ENCODE measurements around the gene CABP1. TPM values are rescaled to one million over a fixed set of nuclear protein-coding genes. Genes with fewer than 3 reads are reported as not detected.

Gene CABP1
- total and polyA plus RNA-seq, 2 of the 13 experiments (the other 11 are each of a cell fraction or from before 2014, with no cell fraction given) = not detected

DNA sequence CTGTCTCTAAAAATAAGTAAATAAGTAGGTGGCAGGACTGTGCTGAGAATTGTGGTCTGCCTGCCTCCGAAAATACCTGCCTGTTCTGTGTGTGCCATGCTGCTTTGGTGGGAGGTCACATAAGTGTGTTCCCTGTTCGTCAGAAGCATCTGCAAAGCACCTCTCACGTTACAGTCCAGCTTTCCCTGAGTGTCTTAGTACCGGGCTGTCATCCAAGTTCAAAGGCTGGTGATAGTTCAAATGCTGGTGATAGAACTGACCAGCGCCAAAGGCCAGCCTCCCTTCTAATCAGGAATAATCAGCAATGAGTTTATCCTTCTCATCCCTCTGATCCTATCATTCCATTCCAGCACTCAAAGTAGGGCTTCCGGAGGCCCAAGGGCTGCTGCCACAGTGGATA is 5.6 kb downstream of the CABP1 start (continued):
- TF ChIP-seq FLYWCH1 (CRISPR knock-in tag; IDR thresholded peaks at IDR 0.05) = no peak
- TF ChIP-seq KAT8 (CRISPR knock-in tag; IDR thresholded peaks at IDR 0.05) = no peak
- TF ChIP-seq, protein P1, sequence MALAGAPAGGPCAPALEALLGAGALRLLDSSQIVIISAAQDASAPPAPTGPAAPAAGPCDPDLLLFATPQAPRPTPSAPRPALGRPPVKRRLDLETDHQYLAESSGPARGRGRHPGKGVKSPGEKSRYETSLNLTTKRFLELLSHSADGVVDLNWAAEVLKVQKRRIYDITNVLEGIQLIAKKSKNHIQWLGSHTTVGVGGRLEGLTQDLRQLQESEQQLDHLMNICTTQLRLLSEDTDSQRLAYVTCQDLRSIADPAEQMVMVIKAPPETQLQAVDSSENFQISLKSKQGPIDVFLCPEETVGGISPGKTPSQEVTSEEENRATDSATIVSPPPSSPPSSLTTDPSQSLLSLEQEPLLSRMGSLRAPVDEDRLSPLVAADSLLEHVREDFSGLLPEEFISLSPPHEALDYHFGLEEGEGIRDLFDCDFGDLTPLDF (CRISPR knock-in tag; IDR thresholded peaks at IDR 0.05) = no peak
- TF ChIP-seq ZNF431 (CRISPR knock-in tag; IDR thresholded peaks at IDR 0.05; ENCODE audit: borderline replicate concordance, low read depth) = no peak
- no peak for TF ChIP-seq BHLHE40 (IDR thresholded peaks at IDR 0.05; ENCODE audit: low read length)
- TF ChIP-seq ZNF652 (CRISPR knock-in tag; IDR thresholded peaks at IDR 0.05; ENCODE audit: borderline replicate concordance, low read depth) = no peak
- no peak for TF ChIP-seq ZNF143 (CRISPR knock-in tag; IDR thresholded peaks at IDR 0.05)
- no peak for TF ChIP-seq ZC3H4 (CRISPR knock-in tag; IDR thresholded peaks at IDR 0.05; ENCODE audit: borderline replicate concordance)

DNA sequence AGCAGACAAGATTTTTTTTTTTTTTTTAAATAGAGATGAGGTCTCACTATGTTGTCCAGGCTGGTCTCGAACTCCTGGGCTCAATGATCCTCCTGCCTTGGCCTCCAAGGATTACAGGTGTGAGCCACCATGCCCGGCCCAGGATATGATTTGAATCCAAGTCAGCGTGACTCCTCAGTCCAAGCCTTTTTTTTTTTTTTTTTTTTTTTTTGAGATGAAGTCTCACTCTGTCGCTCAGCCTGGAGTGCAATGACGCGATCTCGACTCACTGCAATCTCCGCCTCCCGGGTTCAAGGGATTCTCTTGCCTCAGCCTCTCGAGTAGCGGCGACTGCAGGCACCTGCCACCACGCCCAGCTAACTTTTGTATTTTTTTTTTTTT is 6.9 kb downstream of the CABP1 start:
- no TSS peak for BruUV-seq (replicated peaks)
- DNase-seq (ENCODE audit: low spot score) (no peak), ATAC-seq (no peak), FAIRE-seq (no peak)
- Histone ChIP-seq H3K4me2 (ENCODE audit: low read depth, low read length) (no peak overlapping the region), H3K9me3 (ENCODE audit: low read length) (no peaks in the 10 kb centered on the region), H3K4me3 (replicated peaks in 1 of 3; ENCODE audit: insufficient read depth in 1 of 3, low read depth in 2 of 3, low read length in 3 of 3) (no peak overlapping the region), H2AFZ (ENCODE audit: low read length) (no peak overlapping the region), H3K9ac (ENCODE audit: insufficient read depth, low read depth, low read length) (no peak overlapping the region), H3K4me1 (ENCODE audit: insufficient read depth, low read length) (peaks cover 13% of the 10 kb centered on the region), H3K79me2 (ENCODE audit: insufficient read depth, low read length) (no peaks in the 10 kb centered on the region), H3K27ac (ENCODE audit: extremely low read length, insufficient read depth, low read length) (no peak overlapping the region), H4K20me1 (ENCODE audit: insufficient read depth, low read length) (0 out of 2 replicates have a peak, but pooled peaks cover 4% of the 10 kb centered on the region), H3K36me3 (replicated peaks in 1 of 2; ENCODE audit: control insufficient read depth in 1 of 2, insufficient read depth in 2 of 2, low read length in 2 of 2) (no peaks in the 10 kb centered on the region), H3K27me3 (ENCODE audit: control insufficient read depth in 1 of 2, insufficient read depth in 2 of 2, low read length in 2 of 2) (peaks cover 9 to 71% of the 10 kb centered on the region in 2 experiments; a peak in 4 of 5 replicates)
- CTCF ChIA-PET (ENCODE audit: low intra/inter-chr PET ratio, low total read pairs) = interaction anchor here (1.5 to 2.4 kb wide), 2 partner anchors 64 to 67 kb away, joined by 6 to 26 read pairs; no protein-coding TSS in a partner anchor
- 76% methylated on average over 13 of the region's 13 CpGs for WGBS (ENCODE audit: low lambda C conversion rate)
- in situ Hi-C loops (cut with HindIII; ENCODE audit: extremely low pct_ligation_motif_present, low pct_unique_long_range_greater_than_20kb) = loop anchor here (5.0 kb wide), 1 partner anchor 65 kb away; the partner anchor contains the start of gene UNC119B
- intact Hi-C loops (cut with micrococcal nuclease; ENCODE audit: unreplicated experiment) = loop anchor here (5.0 kb wide), 1 partner anchor 40 kb away; the partner anchor contains the start of gene MLEC
- POLR2A ChIA-PET = no interaction called here
- TF ChIP-seq ZNF766 (CRISPR knock-in tag; IDR thresholded peaks at IDR 0.05; ENCODE audit: borderline replicate concordance) (0 out of 2 replicates have a peak, but pooled peaks have one; percentile 3), MIXL1 (CRISPR knock-in tag; IDR thresholded peaks at IDR 0.05) (no peak), ZNF350 (CRISPR knock-in tag; IDR thresholded peaks at IDR 0.05; ENCODE audit: borderline replicate concordance, low read depth) (0 out of 2 replicates have a peak, but pooled peaks have one; percentile 3)
